CD4-positive, alpha-beta T cell treated with Interleukin-4 for 4 hours (primary cell): ENCODE measurements around the gene NFIA.

Experiments used
- DNase-seq: peaks from one replicate; pipeline ENCODE4 v3.0.0-alpha.2; 2020

NFIA gene

DNA sequence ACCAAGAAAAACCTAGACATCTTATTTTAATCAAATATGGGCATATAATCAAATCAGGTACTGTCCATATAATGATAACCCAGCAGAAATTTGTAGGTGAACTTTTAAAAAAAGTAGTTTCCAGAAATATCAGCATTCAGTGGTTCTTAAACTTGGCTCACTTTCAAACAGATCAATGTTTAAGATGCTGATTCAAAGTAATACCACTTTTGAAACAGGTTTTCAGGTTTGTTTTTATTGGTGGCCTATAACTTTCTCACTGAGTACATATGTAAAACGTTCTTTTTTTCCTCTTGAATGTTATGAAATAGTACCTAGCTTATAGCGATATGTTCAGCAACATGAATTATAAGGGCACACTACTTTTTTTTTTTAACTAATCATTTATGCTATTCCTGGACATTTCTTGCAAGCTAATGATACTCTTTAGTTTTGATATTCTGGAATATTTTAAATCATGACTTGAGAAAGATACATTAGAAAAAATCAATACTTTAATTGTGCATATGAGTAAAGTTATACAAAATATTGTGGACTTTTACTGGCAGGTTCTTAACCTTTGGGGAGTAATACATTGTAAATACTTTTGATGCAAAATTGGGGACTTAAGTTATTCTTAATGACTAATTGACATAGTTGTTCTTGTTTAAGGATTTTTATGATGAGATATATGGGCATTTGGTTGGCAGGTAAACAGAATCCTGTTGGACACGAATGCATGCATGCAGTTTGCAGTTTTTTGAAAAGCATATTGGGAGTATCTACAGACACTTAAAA lies 3.0 kb downstream of the NFIA start:
- DNase-seq: no peak

DNA sequence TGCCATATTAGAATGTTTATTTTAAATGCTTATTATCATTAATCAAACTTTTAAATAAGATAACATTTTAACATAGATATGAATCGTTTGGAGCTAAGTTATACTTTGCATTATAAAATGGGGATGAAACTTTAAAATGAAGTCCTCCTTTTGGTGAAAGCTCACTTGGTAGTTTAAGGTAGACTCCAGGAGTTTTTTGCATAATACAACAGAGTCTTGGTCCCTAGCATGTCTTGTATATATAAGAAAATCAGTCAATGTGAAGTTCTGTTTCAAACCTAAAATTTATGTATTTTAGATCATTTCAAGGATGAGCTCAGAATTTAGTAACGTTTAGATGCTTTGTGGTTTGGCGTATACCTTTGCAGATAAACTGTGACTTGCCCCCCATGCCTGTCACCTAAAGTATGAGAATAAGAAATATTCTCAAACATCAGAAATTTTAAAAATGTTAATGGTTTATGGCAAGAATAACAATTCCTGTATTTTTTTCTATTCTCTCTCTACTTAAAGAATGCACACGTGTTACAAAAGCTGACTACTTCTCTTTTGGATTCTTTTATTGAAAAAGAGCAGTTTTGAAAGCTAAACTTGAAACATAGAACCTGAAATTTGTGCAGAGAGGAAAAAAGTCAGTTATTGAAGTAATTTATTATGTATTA lies 3.8 kb downstream of the NFIA start:
- DNase-seq: no peak

DNA sequence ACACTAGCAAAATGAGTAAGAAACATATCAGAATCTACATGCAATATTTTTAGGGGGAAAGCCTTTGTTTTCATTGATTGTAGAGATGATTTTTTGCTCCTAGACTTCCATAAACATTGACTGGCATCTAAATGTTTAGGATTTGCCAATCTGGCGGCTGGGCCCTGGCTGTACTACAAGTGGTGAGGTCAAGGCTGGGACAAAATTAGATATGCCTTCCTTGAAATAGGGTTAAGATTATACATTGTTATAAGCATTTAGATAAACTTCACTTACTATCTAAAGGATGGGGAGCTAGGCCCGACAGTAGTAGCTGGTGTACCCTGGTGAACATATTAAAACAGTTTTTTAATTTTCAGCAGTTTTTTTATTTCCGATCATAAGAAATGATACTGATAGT lies 5.2 kb downstream of the NFIA start:
- no peak for DNase-seq

DNA sequence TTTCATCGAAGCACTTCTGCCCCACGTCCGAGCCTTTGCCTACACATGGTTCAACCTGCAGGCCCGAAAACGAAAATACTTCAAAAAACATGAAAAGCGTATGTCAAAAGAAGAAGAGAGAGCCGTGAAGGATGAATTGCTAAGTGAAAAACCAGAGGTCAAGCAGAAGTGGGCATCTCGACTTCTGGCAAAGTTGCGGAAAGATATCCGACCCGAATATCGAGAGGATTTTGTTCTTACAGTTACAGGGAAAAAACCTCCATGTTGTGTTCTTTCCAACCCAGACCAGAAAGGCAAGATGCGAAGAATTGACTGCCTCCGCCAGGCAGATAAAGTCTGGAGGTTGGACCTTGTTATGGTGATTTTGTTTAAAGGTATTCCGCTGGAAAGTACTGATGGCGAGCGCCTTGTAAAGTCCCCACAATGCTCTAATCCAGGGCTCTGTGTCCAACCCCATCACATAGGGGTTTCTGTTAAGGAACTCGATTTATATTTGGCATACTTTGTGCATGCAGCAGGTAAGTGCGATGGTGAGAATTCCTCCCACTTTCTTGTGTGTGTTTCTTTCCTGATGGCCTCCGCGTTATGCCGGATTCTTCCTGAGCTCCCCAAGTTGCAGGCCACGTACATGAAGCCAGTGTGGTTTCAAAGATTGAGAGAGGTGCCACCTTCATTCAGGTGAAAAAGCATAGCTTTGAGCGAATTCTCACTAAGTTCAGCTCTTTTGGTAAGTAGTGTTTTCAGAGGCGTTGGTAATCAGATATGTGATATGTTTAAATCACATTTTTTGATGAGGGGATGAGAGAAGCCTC lies 6.0 kb downstream of the NFIA start:
- no peak for DNase-seq

DNA sequence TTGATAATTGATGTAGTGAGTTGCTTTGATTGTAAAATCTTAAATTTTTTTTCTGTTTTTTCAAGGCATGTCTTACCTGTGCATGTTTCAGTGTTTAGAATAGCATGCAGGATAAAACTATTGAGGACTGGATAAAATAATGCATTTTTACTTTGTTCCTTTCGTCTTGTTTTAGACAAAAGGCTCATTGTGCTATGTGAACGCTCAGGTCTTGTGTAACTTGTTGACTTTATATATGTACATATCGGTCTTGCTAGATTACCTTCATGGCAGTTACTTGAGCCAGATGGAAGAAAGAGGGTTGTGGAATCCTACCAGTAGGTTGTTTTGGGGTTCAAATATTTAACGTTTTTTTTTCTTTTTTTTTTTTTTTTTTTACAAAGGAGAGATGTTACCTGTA lies 7.0 kb downstream of the NFIA start:
- no peak for DNase-seq

DNA sequence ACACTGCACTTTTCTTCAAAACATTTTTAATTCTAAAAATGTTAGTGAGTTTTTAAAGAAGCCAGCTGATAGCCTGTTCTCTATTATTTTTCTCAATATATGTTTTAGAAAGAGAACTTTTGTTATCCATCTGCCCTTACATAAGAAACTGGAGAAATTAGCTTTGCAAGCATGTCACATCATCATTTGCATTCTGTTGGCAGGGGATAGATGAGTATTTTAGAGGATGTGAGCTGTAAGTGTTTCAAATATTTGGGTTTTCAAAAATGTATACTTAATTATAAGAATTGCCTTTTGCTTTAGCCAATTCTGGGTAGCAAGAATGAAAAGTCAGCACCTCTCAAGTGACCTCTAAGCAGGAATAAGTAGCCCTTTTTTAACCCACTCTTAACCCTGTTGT lies 7.4 kb downstream of the NFIA start:
- DNase-seq: no peak

DNA sequence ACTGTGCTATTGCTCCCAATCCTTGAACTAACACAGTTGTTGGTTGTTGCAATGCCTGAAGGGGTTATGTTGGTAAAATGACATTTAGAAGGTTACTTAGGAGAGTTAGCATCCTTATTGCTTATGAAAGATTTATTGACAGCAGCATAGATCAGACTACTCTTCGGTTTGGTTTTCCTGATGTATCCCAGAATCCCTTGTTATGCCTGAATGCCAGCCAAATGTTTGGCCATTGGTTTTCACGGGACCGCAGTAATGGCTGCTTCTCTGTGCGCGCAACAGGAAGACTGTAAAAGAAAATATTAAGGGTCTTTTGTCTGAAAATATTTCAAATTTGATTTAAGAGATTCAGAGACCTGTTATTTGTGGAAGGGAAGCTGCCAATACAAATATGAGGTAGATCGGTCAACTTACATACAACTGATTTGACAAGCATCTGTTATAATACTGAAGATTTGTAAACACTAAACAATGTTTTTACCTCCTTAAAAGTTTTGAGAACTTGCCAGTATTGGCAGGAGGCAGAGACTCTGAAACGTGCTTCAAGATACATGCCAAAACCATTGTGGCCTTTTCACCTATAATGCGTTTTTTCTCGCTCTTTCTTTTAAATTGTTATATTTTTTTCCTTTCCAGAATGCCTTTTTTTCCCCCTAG lies 8.3 kb downstream of the NFIA start:
- DNase-seq: no peak

DNA sequence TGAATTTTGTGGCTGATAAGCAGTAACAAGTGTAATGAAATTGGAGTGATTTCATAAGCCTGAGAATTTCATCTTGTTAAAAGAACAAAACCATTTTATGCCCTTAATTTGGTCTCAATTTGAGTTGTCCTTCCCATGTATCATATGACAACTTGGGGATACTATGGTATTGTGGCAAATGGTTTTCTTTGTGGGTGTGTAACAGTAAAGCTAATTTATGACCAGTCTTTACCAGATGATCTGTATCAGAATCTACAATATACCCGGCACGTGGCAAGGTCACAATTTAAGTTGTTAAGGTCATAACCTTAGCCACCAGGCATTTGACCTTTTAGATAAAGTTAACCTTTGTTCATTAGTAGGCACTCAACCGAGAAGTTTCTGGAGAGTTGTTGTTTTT lies 9.1 kb downstream of the NFIA start:
- no peak for DNase-seq

DNA sequence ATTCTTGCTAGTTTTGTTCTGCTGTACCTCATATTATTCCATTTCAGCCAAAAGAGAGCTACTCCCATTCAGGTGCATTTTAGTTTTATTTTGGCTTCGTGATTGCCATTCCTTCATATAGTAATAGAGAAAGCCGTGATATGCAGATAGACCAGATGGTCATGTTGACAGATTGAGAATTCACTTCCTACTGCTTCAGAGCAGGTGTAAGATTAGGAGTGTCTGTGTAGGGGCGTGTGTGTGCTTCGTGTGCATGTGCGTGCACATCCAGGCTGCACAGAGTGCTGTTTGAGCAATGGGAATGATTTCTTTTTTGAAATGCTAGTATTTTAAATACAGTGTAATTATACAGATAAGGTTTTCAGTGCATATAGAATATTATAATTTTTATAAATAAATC lies 10.3 kb downstream of the NFIA start:
- no peak for DNase-seq

DNA sequence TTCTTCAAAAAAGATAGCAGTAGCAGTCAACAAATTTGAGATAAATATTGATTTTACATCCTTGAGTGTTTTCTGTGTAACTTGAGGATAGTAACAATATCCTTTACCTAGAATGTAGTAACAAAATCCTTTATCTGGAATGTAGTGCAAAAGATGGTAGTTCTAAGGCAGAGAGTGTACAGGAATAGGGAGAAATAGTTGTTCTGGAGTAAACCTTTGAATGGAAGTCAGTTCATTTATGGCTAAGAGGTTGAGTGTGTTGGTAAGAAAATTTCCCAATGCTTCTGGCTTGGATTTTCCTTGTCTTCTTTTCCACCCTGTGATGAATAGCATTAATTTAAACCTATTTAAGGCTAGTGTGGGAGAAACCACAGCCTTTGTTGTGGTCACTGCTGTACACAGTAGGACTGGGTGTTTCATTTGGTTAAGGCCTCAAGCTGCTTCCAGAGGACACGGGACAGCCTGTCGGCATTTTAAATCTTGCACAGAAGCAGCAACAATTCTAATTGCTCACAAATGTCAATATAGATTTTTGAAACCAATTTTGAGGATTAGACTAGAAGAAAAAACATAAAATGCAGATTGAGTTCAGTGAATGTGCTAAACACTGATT lies 11.3 kb downstream of the NFIA start:
- DNase-seq: no peak

DNA sequence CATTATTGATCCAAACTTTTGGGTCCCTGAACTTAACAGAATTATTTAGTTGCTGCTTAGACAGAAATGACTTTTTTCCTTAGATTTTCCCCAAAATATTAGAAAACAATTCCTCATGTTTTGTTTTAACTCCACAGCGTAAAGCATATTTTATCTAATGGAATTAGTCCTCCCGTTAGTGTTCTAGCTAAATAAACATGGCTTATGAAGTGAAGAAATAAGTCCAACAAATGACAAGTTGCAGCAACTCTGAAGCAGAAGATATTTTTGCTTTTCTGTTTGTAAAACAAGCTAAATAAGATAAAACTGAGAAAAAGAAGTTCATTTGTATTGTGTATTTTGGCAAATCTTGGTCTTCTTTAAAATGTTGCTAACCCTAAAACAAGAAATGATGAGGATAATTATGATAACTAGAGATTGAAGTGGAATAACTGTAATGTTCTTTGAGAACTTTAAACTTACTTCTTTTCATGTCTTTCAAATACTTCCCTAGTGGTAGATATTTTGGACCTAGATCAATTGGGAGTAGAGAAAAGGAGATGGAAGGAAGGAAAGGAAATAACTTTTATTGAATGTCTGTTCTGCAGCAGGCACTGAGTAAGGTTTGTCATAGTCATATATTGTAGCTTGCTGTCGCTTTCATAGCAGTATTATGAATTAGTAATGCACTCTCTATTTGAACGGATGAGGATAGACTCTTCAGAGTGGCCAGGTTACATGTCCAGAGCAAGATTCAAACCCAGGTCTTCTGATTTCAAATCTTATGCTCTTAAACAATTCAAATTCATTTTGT lies 12.5 kb downstream of the NFIA start:
- DNase-seq: no peak

DNA sequence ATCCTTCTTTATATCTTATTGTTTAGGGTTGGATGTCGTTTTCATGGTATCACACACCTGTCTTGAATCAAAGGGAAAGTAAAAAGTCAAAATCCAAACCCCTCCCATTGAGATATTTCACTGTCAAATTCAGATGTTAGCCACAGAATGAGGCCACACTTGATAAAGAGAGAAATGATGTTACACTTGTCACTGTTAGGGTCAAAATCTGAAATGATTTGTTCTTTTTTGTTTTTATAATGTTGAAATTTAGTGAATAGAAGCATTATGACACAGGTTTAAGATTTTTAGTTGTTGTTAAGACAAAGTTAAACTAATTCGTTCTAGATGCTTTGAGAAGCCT lies 13.1 kb downstream of the NFIA start:
- DNase-seq: no peak

DNA sequence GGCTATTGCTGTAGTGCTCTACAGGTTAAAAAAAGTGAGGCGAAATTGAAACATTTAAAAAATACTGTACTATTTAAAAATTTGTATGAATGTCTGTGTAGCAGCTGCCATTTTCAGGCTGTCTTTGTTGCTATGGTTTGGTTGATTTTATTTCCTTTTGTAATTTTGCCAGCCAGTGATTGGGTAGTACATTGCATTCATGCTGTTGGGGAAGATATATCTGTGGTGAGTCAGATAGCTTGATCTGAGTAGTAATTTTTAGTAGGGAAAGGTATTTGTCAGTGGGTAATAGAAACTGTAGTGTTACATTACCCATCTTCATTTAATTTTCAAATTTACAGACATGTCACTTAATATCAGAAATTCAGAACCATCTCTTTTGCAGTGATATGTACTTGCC lies 15.0 kb downstream of the NFIA start:
- no peak for DNase-seq

DNA sequence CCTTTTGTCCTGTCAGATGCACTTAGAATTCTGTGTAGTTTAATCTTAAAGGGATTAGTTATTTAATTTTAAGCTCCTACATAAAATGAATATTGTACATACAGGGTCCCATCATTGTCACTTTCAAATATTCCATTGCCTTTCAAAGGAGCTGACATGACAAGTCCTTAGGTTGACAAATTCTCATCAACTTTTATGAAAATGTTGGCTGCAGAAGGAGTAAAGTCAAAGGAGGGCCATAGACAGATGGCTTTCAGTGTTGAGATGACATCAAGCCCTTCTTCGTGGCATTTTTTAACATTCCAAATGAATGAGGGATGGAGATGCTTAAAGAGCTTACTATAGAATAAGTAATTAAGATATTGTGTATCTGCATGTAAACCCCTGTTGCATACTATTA lies 15.4 kb downstream of the NFIA start:
- DNase-seq: no peak

DNA sequence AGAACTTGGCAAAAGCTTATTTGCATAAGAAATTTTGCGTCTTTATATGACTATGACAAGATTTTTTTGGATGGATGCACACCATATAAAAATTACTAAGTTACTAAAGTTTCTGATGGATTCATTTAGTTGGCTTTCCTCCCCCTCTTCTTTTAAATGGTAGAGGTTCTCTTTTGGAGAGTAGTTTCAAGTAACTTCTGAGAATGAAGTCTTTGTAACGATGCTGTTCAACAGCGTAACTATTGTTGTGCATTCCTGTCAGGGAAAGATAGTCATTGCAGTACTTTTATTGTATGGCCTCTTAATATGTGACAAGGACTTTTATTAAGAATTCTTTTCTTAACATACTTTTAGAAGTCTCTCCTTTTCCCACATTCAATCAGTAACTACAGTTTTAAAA lies 16.0 kb downstream of the NFIA start:
- DNase-seq: no peak

DNA sequence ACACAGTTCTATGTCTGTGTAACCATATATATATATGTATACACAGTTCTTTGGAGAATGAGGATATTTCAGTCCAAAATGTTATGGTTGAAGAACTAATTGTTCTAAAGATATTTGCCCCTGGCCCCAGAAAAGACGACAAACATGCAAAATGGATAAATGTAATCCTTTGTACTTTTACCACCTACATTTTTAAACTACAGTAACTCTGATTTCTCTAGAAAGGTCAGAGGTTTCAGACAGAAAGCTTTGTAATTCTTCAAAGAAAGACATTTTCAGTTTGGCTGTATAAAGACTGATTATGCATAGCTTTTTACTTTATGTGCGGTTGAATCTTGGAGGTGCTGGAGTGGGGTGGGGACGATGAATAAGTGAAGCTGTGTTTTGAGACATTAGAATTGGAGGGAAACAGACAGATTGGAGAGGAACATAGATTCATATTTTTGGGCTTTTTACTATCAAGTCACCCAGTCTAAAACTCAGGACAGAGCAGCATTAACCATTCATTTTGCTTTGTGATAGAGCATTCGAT lies 16.6 kb downstream of the NFIA start:
- no peak for DNase-seq

DNA sequence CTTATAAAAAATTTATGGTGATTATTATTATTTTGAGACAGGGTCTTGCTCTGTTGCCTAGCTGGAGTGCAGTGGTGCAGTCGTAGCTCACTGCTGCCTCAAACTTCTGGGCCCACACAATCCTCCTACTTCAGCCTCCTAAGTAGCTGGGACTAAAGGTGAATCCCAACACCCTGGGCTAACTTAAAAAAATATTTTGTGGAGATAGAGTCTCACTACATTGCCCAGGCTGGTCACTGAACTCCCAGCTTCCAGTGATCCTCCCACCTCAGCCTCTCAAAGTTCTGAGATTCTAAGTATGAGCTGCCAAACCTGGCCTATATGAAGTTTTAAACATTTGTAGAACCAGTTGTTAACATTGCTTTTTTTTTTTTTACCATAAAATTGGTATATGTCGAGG lies 18.2 kb downstream of the NFIA start:
- DNase-seq: no peak

DNA sequence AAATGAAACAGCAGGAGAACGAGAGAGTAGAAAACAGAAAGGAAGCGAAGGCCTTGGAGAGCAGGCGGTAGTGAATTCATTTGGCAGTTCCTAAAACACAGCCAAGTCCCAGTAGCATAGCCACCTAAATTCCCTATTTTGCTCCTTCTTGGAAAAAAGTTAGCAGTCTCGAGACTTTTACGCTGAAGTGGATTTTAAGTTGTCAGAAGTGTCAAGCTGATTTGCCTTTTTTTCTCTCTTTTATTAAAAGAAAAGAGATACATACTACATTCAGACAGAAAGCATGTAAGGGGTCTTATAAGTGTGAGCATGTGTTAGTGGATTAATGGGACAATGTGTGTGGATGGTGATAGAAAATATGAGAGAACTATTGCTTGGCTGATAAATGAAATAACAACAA lies 19.2 kb downstream of the NFIA start:
- no peak for DNase-seq

DNA sequence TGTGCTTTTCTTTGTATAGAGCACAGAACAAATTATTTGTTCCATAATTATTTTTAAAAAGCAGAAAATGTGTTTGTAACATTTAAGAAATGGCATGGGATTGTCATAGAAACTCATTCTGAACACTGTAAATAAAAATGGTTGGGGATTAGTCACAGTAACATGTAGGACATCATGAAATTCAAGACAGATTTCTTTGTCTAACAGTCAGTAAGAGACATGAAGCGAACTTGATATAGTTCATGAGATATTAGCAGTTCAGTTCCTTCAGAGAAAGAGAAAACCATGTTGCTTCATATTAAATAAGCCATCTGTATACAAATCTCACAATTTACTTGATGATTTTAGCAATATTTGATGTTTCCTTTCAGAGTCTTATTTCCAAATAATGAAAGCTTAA lies 19.7 kb downstream of the NFIA start:
- DNase-seq: no peak

DNA sequence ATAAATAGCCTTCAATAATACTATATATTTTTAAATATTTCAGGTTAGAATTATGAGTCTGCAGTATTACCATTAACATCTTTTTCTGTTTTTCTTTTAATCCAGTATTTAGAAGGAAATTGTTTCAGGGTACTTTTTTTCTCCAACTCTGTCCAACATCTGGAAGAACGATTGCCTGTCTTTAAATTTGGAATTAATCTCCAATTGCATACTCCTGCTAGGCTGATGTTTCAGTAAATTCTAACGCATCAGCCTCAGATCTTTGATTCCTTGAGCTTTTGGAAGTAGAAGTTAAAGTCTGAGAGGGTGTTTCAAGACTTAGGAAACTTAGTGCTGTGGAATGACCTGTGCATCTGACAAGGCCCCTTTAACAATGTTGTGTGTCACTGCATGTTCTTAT lies 20.3 kb downstream of the NFIA start:
- DNase-seq: no peak

DNA sequence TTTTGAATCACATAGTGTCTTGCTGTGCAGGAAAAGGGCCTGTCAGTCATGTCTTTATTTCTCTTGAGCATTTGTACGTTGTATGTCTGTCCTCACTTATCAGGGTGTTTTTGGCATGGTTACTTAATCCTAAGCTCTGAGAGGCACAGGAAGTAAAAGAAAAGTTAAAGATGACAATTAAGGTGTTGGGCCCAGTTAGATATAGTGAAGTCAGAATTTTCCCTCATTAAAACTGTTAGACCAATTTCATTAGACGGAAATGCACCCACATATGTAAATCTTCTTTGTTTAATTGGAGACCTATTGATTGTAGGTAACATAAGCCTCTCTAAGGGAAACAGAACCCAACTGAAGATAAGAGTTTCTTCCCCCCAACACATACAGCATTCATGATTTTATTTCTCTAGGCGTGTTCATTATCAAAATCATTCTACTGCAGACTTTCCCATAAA lies 21.9 kb downstream of the NFIA start:
- DNase-seq: no peak

DNA sequence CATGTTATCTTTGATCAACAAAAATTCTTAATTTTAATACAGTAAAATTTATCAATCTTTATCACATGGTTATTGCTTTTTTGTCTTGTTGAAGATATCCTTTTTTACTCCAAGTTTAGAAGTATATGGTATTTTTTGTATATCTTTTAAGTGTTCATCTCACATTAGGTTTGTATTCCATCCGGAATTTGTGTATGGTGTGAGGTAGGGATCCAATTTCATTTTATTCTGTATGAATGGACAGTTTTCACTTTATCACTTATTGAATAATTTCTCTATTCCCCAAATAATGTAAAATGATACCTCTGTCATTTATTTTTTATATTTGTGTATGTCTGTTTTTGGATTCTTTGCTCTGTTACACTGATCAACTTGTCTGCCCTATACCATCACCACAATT lies 25.3 kb downstream of the NFIA start:
- no peak for DNase-seq
